GM18858 (cell line): ENCODE data around the gene DCTN2.
A peak's percentile ranks its signal among the peaks of the same experiment; 100 is the strongest.
"Not testable (repeated sequence)": the region's sequence is repeated elsewhere in the genome, so short reads cannot be mapped to it uniquely, and the experiment has no call there.

ENCODE experiments used
- ATAC-seq: cut with Tn5 transposase; IDR thresholded peaks from one replicate; pipeline ENCODE4 v1.9.1; 2021; ENCODE audit not compliant: unreplicated experiment

The DCTN2 gene

DNA sequence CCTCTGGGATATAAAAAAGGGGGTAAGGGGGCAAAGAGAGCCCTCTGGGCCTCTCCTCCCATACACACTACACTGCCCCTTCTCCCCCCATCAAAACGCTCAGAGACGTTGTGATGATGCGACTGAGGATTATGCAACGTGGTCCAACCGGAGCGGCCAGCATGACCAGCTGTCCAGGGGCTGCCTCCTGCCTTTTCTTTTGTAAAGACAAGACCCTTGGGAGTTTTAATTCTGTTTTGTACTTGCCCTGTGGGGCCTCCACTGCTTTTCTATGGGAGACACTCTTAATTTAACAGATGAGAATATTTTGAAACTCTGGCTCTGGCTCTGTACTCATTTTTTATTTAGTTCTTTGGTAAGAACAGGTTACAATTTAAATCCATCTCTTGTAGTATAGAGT lies 17.2 kb downstream of the DCTN2 start:
- ATAC-seq, result no peak

DNA sequence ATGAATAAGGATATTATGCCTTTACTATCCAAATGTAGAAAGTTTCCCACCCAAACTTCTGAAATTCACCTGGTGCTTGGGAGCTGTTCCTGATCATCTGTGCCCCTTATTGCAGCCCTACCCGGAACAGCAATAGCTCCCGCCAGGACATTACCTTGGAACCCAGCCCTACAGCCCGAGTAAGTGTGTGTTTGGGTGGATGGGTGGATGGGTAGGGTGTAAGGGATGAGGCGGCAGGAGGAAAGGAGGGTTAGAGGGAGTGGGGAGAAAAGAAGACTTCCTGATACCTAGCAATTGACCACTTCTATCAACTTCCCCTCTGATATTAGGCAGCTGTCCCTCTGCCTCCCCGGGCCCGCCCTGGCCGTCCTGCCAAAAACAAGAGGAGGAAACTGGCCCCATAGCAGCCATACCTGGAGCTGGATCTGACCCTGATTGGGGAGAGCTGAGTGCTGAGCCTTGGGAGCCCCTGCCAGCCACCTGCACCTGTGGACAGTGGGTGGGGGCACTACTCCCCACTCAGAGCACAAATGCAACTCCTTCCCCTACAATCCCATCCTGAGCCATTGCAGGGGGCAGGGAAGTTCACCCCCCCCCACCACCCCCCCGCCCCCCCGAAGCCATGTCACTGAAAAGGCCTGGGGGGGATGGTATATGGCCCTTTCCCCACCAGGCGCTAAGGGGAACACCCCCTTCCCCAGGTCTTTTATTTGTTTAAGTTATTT lies 18.0 kb downstream of the DCTN2 start:
- ATAC-seq, result no peak

DNA sequence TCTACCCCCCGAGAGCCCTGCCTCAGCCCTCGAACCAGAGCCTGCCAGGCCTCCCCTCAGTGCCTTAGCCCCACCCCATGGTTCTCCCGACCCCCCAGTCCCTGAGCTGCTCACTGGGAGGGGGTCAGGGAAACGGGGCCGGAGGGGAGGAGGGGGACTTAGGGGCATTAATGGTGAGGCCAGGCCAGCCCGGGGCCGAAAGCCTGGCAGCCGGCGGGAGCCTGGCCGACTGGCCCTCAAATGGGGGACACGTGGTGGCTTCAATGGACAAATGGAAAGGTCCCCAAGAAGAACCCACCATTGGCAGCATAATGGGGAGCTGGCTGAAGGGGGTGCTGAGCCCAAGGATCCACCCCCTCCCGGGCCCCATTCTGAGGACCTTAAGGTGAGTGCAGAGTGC lies 18.8 kb downstream of the DCTN2 start:
- ATAC-seq, result no peak

DNA sequence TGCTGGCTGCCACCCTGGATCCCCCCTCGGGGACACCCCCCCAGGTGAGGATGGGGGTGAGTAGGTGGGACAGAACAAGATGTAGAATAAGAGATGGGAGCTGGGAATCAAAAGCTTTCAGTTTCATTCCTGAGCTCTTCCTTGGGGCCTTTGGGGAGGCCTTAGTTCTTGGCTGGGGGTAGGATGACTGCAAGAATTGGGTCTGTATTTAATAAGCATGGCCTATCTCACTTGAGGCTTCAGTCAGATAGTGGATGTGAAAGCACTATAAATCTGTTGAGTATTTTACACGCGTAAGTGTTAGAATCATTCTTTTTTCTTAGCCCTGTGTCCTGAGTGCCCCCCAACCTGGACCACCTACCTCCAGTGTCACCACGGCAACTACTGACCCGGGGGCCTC lies 19.8 kb downstream of the DCTN2 start:
- no peak for ATAC-seq

DNA sequence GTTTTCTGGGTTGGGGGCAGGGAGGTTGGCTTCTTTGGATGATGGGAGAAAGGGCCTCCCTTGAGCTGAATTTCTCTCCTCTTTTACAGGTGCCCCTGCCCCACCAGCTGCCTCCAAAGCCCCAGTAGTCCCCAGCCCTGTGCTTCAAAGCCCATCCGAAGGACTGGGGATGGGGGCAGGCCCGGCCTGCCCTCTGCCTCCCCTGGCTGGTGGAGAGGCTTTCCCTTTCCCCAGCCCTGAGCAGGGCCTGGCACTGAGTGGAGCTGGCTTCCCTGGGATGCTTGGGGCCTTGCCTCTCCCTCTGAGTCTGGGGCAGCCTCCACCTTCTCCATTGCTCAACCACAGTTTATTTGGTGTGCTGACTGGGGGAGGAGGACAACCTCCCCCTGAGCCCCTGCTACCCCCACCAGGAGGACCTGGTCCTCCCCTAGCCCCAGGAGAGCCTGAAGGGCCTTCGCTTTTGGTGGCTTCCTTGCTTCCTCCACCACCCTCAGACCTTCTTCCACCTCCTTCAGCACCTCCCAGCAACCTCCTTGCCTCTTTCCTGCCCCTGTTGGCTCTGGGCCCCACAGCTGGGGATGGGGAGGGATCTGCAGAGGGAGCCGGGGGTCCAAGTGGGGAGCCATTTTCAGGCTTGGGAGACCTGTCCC lies 20.4 kb downstream of the DCTN2 start:
- no peak for ATAC-seq

DNA sequence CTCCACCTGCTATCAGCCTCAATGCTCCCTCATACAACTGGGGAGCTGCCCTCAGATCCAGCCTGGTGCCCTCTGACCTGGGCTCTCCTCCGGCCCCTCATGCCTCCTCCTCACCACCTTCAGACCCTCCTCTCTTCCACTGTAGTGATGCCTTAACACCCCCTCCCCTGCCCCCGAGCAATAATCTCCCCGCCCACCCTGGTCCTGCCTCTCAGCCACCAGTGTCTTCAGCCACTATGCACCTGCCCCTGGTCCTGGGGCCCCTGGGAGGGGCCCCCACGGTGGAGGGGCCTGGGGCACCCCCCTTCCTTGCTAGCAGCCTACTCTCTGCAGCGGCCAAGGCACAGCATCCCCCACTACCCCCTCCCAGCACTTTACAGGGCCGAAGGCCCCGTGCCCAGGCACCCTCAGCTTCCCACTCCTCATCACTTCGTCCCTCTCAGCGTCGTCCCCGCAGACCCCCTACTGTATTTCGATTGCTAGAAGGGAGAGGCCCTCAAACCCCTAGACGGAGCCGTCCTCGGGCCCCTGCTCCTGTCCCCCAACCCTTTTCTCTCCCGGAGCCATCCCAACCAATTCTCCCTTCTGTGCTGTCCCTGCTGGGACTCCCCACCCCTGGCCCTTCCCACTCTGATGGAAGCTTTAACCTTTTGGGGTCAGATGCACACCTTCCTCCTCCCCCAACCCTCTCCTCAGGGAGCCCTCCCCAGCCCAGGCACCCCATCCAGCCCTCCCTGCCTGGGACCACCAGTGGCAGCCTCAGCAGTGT lies 21.2 kb downstream of the DCTN2 start:
- no peak for ATAC-seq

DNA sequence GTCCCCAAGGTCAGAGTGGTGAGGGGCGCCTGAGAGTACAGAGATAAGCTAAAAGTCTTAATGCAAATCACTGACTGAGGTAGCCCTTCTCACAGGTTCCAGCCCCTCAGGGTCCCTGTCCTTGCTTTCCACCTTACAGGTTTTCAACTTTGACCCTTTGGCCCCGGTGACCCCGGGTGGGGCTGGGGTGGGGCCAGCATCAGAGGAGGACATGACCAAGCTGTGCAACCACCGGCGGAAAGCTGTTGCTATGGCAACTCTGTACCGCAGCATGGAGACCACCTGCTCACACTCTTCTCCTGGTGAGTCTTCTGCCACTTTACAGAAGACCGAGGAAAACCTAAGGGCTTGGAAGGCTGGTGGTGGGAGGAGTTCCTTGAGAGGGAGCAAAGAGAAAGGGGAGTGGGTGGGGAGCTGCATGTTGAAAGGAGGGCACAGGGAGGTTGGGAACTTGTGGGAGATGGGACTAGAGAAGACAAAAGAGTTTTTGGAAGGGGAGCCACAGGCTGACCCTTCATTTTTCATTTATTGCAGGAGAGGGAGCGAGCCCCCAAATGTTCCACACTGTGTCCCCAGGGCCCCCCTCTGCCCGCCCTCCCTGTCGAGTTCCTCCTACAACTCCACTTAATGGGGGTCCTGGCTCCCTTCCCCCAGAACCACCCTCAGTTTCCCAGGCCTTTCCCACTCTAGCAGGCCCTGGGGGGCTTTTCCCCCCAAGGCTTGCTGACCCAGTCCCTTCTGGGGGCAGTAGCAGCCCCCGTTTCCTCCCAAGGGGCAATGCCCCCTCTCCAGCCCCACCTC lies 22.0 kb downstream of the DCTN2 start:
- ATAC-seq, result no peak

DNA sequence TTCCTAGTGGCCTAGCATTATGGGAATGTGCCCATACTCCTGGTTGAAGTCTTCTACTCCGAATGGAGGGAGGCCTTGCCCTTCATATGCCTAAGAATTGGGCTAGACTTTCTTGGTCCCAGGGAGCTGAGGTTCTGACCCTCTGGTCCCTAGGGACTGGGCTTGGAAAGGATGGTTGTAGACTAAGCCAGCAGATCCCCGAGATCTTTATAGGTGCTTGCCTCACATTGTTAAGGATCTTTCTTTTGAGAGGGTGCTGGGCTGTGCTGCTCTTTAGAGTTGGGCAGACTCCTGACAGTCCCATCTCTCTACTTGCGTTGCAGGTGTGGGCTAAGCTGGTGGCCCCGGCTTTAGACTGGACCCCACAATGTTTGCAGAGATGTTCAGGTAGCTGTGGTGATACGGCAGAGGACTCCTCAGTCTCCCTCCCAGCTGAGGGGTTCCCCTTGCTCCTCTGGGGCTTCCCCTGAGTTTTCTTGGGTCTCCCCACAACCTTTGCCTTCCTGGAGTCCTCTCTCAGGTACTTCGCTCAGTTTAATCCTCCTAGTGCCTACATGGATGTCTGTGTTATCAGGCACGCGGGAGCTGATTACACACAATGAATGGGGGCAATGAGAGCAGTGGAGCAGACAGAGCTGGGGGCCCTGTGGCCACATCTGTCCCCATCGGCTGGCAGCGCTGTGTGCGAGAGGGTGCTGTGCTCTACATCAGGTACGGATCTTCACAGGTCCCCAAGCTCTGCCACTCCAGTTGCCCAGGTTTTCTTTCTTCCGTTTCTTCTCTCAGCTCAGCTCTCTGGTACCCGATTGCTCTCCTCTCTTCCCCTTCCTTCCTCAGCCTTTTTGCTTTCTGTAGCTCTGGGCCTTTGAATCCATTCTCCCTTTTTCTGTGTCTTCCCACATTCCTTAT lies 23.0 kb downstream of the DCTN2 start:
- ATAC-seq, result no peak

DNA sequence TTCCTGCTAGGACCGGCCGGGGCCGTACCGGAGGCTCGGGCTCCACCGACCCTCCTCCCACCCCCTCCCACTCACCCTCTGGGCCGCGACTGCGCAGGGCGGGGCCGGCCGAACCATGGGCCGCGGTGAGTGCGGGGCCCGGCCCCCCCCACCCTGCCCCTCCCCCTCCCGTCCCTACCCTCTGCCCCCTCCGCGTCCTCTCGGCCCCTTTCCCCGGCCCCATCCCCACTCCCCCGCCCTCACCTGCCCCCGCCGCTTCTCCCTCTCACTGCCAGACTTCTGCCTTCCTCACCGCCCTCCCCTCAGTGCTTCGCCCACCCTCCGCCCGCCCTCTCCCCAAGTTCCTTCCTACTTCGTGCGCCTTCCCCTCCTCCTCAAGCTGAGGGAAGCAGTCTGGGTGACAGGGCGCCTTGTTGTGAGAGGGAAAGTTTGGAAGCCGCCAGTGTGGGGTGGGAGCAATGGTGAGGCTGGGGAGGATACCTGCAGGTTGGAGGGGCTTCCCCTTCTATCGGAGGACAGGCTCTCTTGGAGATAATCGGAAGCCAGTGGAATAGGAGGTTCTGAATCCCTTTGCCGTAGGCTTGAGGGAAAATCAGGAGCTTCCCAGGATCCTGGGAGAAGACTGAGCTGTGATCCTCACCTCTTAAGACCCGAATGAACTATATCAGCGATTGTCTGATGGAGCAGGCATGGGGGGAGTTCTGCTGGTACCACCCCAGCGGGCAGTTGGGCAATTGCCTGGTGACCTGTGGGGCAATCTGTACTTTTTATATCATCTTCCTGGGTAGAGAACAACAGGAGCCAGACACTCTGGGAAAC lies 23.9 kb downstream of the DCTN2 start:
- no peak for ATAC-seq

DNA sequence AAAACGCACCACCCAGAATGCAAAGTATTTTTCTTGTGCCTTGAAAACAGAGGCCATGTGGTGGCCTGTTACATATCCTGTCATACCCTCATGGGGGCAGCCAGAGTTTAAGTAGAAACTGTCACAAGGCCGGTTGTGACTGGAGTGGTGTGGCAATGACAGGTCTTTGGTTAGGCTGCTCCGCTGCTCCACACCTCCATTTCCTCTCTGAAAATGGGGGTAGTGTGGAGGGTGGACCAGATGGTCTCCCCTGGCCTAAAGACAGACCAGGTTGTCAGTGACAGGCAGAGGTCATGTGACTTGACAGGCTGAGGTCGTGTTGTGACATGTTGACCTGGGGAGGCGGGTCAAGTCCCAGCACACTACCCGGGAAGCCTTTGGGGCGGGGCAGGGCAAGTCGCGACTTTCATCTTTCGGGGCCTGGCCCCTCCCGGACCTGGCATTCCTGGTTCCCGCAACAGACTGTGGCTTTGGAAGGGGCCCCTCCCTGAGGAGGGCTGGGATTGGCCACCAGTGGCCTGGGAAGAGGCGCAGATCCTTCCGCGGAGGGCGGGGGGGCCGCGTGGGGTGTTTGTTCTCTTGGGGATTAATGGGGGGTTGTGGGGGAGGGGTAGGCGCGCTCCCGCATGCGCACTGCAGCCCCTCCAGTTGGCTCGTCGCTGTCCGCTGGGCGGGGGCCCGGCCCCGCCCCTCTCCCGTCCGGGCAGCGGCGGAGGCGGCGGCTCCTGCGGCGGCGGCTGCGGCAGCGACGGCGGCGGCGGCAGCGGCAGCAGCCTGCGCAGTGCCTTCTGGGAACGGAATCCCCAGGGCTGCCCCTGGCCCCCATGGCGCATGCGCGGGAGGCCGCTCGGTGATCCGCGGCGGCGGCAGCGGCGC lies 24.7 kb downstream of the DCTN2 start, which contains the start of gene MBD6:
TSS of gene MBD6 (plus strand) at position 814 of the 876 bp plus-strand sequence. CDS start 1,480 bp downstream, outside the sequence.
- peak; percentile 31 for ATAC-seq

DNA sequence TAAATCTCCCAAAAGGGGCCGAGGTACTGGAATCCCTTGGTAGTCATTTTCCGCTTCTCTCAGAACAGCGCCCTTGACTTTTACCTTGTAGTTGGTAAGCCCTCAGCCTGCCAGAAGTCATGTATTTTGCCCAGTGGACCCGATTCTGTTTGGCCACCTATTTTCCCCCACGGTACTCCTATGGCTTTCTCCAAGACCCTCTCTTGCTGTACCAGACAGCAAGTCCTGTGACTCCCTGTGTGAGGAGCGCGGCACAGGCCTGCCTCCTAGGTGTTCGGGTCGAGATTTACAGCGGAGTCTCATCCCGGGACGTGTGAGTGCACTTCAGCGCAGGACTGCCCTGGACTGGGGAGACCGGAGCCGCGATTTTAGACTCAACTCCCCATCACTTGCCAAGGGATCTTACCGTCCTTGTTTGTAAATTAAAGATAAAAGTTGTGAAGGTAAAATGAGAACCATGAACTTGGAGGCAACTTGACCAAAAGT lies 25.4 kb downstream of the DCTN2 start:
- ATAC-seq, result no peak

DNA sequence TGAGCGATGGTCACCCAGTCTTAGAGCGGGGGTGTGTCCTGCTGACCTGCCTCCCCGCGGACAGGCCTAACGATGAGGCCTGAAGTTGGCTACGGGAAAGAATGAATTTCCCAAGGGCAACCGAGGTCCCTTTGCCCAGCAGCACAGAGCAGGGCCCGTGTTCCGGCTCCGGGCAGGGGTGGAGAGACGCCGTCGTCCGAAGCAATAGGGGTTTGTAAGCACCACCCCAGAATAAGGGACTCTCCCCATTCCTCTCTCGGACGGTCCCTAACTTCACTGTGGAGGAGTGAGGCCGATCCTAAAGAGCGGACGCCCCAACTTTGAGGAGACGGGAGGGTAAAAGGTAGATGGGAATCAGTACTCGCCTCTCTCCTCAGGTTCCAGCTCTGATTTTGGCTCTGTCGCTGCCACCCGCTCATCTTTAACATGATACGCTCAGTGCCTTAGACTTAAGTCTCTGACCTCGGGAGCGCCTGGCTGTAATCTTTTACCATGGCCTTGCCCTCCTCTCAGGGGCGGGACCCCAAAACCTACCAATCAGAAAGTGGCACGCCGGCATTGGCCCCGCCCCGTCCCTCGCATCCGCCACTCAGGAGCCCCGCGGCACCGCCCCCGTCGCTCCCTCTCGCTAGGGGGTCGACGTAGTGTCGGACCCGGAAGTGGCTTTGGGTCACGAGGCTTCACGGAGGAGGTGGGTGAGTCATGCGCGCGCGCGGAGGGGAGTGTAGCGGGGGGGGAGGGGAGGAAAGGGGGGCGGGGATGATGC lies 26.8 kb downstream of the DCTN2 start, which contains the start of gene DDIT3:
TSS of gene DDIT3 (minus strand) at position 462 of the 766 bp plus-strand sequence. CDS start 3,108 bp downstream, outside the sequence.
- ATAC-seq, result peak; percentile 54

DNA sequence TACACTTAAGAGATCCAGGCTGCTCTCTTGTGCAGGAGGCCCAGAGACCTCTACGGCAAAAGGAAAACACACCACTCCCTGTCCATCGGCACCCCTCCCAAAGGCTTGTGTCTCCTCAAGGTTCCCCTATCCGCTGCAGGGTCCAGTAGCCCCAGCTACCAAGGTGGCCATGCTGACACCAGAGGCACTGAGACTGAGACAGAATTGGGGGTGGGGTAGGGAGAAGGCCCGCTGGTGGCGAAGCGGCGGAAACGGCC lies 27.3 kb downstream of the DCTN2 start:
- ATAC-seq, result no peak

DNA sequence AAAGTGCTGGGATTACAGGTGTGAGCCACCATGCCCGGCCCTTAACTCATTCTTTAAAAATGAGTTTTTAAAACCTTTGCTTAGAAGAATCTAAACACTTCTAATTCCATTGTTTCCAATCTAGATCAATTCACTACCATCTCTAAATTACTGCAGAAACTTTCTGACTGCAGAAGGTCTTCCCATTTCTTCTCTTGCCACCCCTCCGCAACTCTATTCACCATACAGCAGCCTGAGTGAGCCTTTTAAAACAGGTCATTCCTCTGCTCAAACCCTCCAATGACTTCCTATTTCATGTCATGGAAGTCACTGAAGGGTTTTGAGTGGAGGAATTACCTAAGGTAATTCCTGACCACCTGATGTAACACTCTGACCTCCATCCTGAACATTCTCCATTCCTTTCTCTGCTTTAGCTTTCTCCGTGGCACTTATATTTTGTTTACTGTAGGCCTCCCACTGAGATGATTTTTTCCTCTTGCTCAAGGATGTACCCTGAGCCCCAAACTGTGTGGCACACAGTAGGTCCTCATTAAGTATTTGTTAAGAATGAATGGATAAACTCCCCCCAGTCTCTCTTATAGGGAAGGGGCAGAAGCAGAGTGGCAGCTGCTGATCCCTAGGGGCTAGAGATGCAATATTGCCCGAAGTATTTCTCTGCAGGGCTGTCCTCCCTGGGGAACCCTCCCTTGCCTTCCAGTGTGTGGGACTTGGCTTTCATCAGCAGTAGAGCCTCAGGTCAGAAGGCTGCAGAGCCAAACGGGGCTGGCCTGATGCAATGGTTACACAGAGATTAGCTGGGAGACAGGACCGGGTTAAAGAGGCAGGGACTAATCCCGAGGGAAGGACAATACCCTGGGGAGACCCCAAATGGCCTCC lies 27.8 kb downstream of the DCTN2 start:
- ATAC-seq, result no peak

DNA sequence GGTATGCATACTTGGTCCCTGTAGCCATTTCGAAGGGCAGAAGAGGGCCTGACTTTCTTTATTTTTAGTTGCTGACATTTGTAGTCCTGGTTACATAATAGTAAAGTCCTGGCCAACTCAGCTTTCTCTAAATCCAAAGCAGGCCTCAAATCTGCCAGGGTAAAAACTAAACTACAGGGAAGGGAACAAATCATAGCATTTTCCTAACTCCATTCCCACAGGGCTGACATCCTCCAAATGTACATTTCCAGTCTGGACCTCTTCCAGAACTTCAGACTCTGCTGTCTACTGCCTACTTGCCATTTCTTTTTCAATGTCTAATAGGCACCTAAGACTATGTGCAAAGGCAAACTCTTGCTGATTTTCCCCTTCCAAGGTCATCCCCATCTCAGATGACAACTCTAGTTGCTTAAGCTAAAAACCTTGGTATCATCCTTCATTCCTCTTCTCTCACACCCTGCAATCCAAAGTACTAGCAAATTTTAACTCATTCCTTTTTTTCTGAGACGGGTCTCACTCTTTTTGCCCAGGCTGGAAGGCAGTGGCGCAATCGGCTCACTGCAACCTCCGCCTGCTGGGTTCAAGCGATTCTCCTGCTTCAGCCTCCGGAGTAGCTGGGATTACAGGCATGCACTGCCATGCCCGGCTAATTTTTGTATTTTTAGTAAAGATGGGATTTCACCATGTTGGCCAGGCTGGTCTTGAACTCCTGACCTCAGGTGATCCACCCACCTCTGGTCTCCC lies 28.6 kb downstream of the DCTN2 start:
- ATAC-seq, result no peak

DNA sequence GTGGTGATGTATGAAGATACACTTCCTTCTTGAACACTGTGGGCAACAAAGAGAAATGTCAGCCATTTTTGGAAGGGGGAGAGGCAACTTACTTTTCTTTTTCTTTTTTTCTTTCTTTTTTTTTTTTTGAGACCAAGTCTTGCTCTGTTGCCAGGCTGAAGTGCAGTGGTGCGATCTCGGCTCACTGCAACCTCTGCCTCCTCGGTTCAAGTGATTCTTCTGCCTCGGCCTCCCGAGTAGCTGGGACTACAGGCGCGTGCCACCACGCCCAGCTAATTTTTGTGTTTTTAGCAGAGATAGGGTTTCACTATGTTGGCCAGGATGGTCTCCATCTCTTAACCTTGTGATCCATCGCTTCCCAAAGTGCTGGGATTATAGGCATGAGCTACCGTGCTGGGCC lies 29.3 kb downstream of the DCTN2 start:
- ATAC-seq, result not testable (repeated sequence)
